Gastrocnemius medialis (tissue), 4 donors: ENCODE measurements around the gene POLR2H. TPM values are rescaled to one million over a fixed set of nuclear protein-coding genes. Genes with fewer than 3 reads are reported as not detected.

ENCODE experiments used
- ATAC-seq, 2 donors: fragments of 150-250 bp; one replicate each; pipeline ENCODE4 v1.9.1; 2016
- DNase-seq, 2 donors: peaks; one replicate each; pipeline ENCODE4 v3.0.0-alpha.2; 2019
- H3K27ac ChIP-seq, 4 donors: fragments of 200-600 bp; sonication (generic); 1 replicate in 1 of 4; 2 replicates in 3 of 4; pipeline ENCODE4 v1.5.1; 2016 to 2018; ENCODE audit warnings: mild to moderate bottlenecking in 2 of 4, moderate library complexity in 1 of 4
- H3K27me3 ChIP-seq, 3 donors: fragments of 200-600 bp; sonication (generic) in 2 of 3; 1 replicate in 1 of 3; 2 replicates in 2 of 3; pipeline versions ENCODE4 v1.5.1 to v1.6.0; 2016 to 2019; ENCODE audit warnings: mild to moderate bottlenecking in 1 of 3, moderate library complexity in 1 of 3
- H3K36me3 ChIP-seq, 2 donors: fragments of 200-600 bp; sonication (generic) in 1 of 2; one replicate each; pipeline ENCODE4 v1.5.1; 2017 to 2018
- H3K4me1 ChIP-seq, 2 donors: fragments of 200-600 bp; sonication (generic) in 1 of 2; one replicate each; pipeline ENCODE4 v1.5.1; 2016 to 2017; ENCODE audit warnings: mild to moderate bottlenecking in 2 of 2
- H3K4me3 ChIP-seq, 4 donors: fragments of 200-600 bp; sonication (generic) in 3 of 4; 1 replicate in 1 of 4; 2 replicates in 3 of 4; pipeline ENCODE4 v1.5.1; 2016 to 2019; ENCODE audit warnings: mild to moderate bottlenecking in 2 of 4
- H3K9me3 ChIP-seq, 3 donors: fragments of 200-600 bp; sonication (generic) in 2 of 3; 1 replicate in 1 of 3; 2 replicates in 2 of 3; pipeline ENCODE4 v1.5.1; 2016 to 2019
- CTCF ChIP-seq, 5 experiments: fragments of 450-650 bp in 3 of 5; fragments of 200-600 bp in 2 of 5; sonication (generic) in 2 of 5; IDR thresholded peaks in 4 of 5; conservative IDR thresholded peaks in 1 of 5; 1 replicate in 4 of 5; 2 replicates in 1 of 5; pipeline ENCODE4 v1.5.1; 2016 to 2019; ENCODE audit warnings: antibody characterized with exemption in 5 of 5, mild to moderate bottlenecking in 3 of 5, moderate library complexity in 3 of 5
- POLR2A ChIP-seq, 2 donors: fragments of 450-650 bp; IDR thresholded peaks; one replicate each; pipeline ENCODE4 v1.6.1; 2017; ENCODE audit warnings: antibody characterized with exemption in 2 of 2, mild to moderate bottlenecking in 2 of 2, moderate library complexity in 2 of 2
- in situ Hi-C, 4 donors: fragments of 200-750 bp; cut with MboI; loops; one replicate each; pipeline versions ENCODE4 v1.15.0 to v1.8.0; 2017; ENCODE audit warnings: low sequenced_read_pairs in 4 of 4
- intact Hi-C: fragments of 100-400 bp; cut with DNase I; formaldehyde crosslinking; loops from one replicate; pipeline ENCODE4 v1.15.1; 2023; ENCODE audit warnings: low total_unique reads
- total RNA-seq, 4 donors: library from RNA; depleted of rRNA; stranded (reverse); fragments of >200 nt; gene quantifications; one replicate each; pipeline versions ENCODE4 v1.1.0 to v1.2.3, GENCODE V29; 2016

Gene POLR2H
- total RNA-seq, result 10 to 100 TPM; 45.5 to 87.7 (median 53.0) TPM

- intact Hi-C loops, result loop anchor here (5.0 to 10.0 kb wide), 2 partner anchors 174 to 413 kb away; partner anchors contain the start of gene ABCF3
Observed at GRCh38 chr3:184361532-184361931, at the start of gene POLR2H, which contains the start of gene CLCN2. TSS of gene POLR2H (plus strand) at chr3:184361710. CDS start at chr3:184363493, 1,783 bp downstream. TSS of gene CLCN2 (minus strand) at chr3:184361605. CDS start at chr3:184361479, 126 bp downstream.

DNA sequence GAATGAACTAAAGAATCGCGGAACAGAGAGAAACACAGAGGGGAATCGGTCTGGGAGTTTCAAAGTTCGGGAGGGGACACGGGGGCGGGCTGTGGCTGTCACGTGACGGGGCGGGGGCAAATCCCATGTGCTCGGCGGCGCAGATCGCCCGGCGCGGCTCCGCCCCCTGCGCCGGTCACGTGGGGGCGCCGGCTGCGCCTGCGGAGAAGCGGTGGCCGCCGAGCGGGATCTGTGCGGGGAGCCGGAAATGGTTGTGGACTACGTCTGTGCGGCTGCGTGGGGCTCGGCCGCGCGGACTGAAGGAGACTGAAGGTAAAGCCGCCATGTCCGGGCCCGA lies 47.2 kb upstream of the POLR2H start, which contains the start of gene EIF4G1:
EIF4G1 (plus strand) TSS at position 244 of the 337 bp plus-strand sequence. CDS start 1,191 bp downstream, outside the sequence.
- peaks cover 38 to 45% of the 10 kb centered on the region in 2 donors for H3K4me1 ChIP-seq
- peaks cover 0 to 16% of the 10 kb centered on the region in 2 donors for H3K36me3 ChIP-seq
- H3K4me3 ChIP-seq, result peak within 1 kb of the TSS; percentile 73 to 94 (median 90)
- intact Hi-C loops, result loop anchor here (1.0 to 10.0 kb wide), 5 partner anchors 15 to 1520 kb away; partner anchors contain the start of genes ALG3, ATP11B, EEF1AKMT4 and FAM131A
- ATAC-seq (peak; percentile 76 to 84), DNase-seq (peak; percentile 94)
- in situ Hi-C loops, result loop anchor here in 2 of 4 donors (5.0 to 10.0 kb wide), 2 partner anchors 137 to 140 kb away; partner anchors contain the start of gene AP2M1 (in 1 of the 2)
- no peaks in the 10 kb centered on the region for H3K9me3 ChIP-seq
- no peaks in the 10 kb centered on the region for H3K27me3 ChIP-seq
- H3K27ac ChIP-seq, result peak within 1 kb of the TSS; percentile 92 to 100 (median 98)
- TF ChIP-seq CTCF (IDR thresholded peaks at IDR 0.05 in 4 of 5, conservative IDR thresholded peaks at IDR 0.05 in 1 of 5), result no peak
- peak; percentile 66 to 74 for TF ChIP-seq POLR2A (IDR thresholded peaks at IDR 0.05)

More at GRCh38 chr3:184361532-184361931, at the start of gene POLR2H, which contains the start of gene CLCN2:
- peak; percentile 24 to 38 for ATAC-seq
- peak; percentile 77 to 80 for TF ChIP-seq POLR2A (IDR thresholded peaks at IDR 0.05)
- no peak for TF ChIP-seq CTCF (IDR thresholded peaks at IDR 0.05 in 4 of 5, conservative IDR thresholded peaks at IDR 0.05 in 1 of 5)
- in situ Hi-C loops, result loop anchor here in 3 of 4 donors (25.0 kb wide), 3 partner anchors 401 to 451 kb away; partner anchors contain the start of gene VPS8 (in 1 of the 3)
- no peaks in the 10 kb centered on the region for H3K9me3 ChIP-seq
- DNase-seq, result no peak
- peak within 1 kb of the TSS; percentile 58 to 94 (median 76) for H3K4me3 ChIP-seq
- peak within 1 kb of the TSS; percentile 91 to 100 (median 95) for H3K27ac ChIP-seq
- no peaks in the 10 kb centered on the region for H3K27me3 ChIP-seq
- peaks cover 0 to 10% of the 10 kb centered on the region in 2 donors for H3K36me3 ChIP-seq
- peaks cover 17 to 23% of the 10 kb centered on the region in 2 donors for H3K4me1 ChIP-seq

DNA sequence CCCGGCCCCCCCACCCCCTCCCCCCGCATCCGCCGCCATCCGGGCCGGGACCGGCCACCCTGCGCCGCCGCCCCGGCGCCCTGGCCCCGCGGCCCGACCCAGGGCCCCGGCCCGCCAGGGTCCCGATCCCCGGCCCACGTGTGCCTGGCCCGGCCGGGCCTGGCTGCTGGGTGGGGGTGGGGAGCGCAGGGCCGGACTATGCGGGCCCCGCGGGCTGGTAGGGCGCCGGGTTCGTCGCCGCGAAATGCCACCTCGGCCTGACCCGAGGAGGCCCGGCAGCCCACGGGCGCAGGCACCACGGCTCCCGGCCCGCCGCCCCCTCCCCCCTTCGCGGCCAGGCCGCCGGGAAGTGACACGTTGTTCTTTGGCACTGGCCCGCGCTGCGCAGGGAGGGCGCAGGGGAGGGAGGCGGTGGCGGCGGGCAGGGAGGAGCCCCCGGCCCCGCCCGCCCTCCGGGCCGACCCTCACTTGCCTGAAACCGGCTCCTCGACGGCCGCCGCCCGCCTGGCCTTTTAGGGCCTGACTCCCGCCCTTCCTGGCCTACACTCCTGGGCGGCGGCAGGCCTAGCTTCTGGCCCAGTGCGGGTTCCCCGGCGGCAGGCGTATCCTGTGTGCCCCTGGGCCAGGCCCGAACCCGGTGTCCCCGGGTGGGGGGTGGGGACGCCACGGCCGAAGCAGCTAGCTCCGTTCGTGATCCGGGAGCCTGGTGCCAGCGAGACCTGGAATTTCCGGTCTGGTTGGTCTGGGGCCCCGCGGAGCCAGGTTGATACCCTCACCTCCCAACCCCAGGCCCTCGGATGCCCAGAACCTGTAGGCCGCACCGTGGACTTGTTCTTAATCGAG lies 46.6 kb upstream of the POLR2H start:
- H3K4me1 ChIP-seq, result peaks cover 44 to 51% of the 10 kb centered on the region in 2 donors
- TF ChIP-seq POLR2A (IDR thresholded peaks at IDR 0.05), result peak; percentile 85 to 90
- no peak for TF ChIP-seq CTCF (IDR thresholded peaks at IDR 0.05 in 4 of 5, conservative IDR thresholded peaks at IDR 0.05 in 1 of 5)
- H3K27me3 ChIP-seq, result no peaks in the 10 kb centered on the region
- peaks cover 0 to 14% of the 10 kb centered on the region in 2 donors for H3K36me3 ChIP-seq
- peak overlapping the region; percentile 92 to 100 (median 98) for H3K27ac ChIP-seq
- H3K9me3 ChIP-seq, result no peaks in the 10 kb centered on the region
- in situ Hi-C loops, result loop anchor here in 2 of 4 donors (5.0 to 10.0 kb wide), 2 partner anchors 138 to 140 kb away; partner anchors contain the start of gene AP2M1 (in 1 of the 2)
- ATAC-seq (peak; percentile 63 to 69), DNase-seq (peak; percentile 81 to 84)
- peak overlapping the region; percentile 73 to 94 (median 90) for H3K4me3 ChIP-seq
- intact Hi-C loops, result loop anchor here (1.0 to 10.0 kb wide), 8 partner anchors 16 to 1520 kb away; partner anchors contain the start of genes ABCF3, ALG3, ATP11B and EEF1AKMT4

GRCh38 chr3:184315543-184315867 lies 46.0 kb upstream of the POLR2H start:
- intact Hi-C loops (loop anchor here (2.0 to 10.0 kb wide), 6 partner anchors 21 to 1521 kb away; partner anchors contain the start of genes ABCF3, ALG3, ATP11B and EEF1AKMT4), in situ Hi-C loops (loop anchor here in 1 of 4 donors (10.0 kb wide), 1 partner anchor 141 kb away; the partner anchor contains the start of gene AP2M1)
- no peak for TF ChIP-seq POLR2A (IDR thresholded peaks at IDR 0.05)
- TF ChIP-seq CTCF (IDR thresholded peaks at IDR 0.05 in 4 of 5, conservative IDR thresholded peaks at IDR 0.05 in 1 of 5), result no peak
- DNase-seq (no peak), ATAC-seq (no peak)
- Histone ChIP-seq H3K27me3 (no peaks in the 10 kb centered on the region), H3K9me3 (no peaks in the 10 kb centered on the region), H3K4me3 (peak overlapping the region; percentile 73 to 94 (median 90)), H3K27ac (peak overlapping the region; percentile 92 to 100 (median 98)), H3K4me1 (peaks cover 47 to 55% of the 10 kb centered on the region in 2 donors), H3K36me3 (peaks cover 0 to 15% of the 10 kb centered on the region in 2 donors)
